PC-3 (cell line): ENCODE measurements around the gene NIT1. TPM values are rescaled to one million over a fixed set of nuclear protein-coding genes. Genes with fewer than 3 reads are reported as not detected.
A peak's percentile ranks its signal among the peaks of the same experiment; 100 is the strongest.

ENCODE experiments used
- ATAC-seq: fragments of 200-7000 bp; cut with Tn5 transposase; 2 replicates; pipeline ENCODE4 v1.9.1; 2020; ENCODE audit warnings: mild to moderate bottlenecking, moderate library complexity
- BruUV-seq: library from RNA; stranded (reverse); fragments of 400-500 nt; replicated peaks from 2 replicates; lab custom pipeline; 2021; lab: Mats Ljungman, UMichigan
- CTCF ChIA-PET: fragments of 300-600 bp; sonication (Branson Sonifier 250); formaldehyde crosslinking; loops from one replicate; lab custom pipeline; 2022; ENCODE audit warnings: antibody characterized with exemption; lab: Charles Lee
- POLR2A ChIA-PET: fragments of 300-600 bp; sonication (Branson Sonifier 250); formaldehyde crosslinking; loops from one replicate; lab custom pipeline; 2022; ENCODE audit warnings: antibody characterized with exemption; ENCODE audit not compliant: unreplicated experiment; lab: Charles Lee
- DNase-seq: peaks from one replicate; pipeline ENCODE4 v3.0.0-alpha.2; 2015
- H2AFZ ChIP-seq: fragments of 300-600 bp; sonication (generic); 2 replicates; pipeline ENCODE4 v1.6.0; 2016; ENCODE audit warnings: antibody characterized with exemption, low read length
- H3F3A ChIP-seq: fragments of 300-600 bp; sonication (generic); one replicate; pipeline ENCODE4 v1.6.0; 2017; ENCODE audit warnings: antibody characterized with exemption, low read length, control low read depth, mild to moderate bottlenecking; ENCODE audit not compliant: unreplicated experiment
- H3K27ac ChIP-seq: fragments of 300-600 bp; sonication (generic); 2 replicates; pipeline ENCODE4 v1.5.1; 2016; ENCODE audit warnings: mild to moderate bottlenecking, low read length
- H3K27me3 ChIP-seq: fragments of 300-600 bp; sonication (generic); 2 replicates; pipeline ENCODE4 v1.6.1; 2016; ENCODE audit warnings: low read length, mixed read lengths
- H3K36me3 ChIP-seq: fragments of 300-600 bp; sonication (generic); 2 replicates; pipeline ENCODE4 v1.6.1; 2016; ENCODE audit warnings: low read depth, mixed run types, low read length, mixed read lengths
- H3K4me1 ChIP-seq: fragments of 300-600 bp; sonication (generic); 2 replicates; pipeline ENCODE4 v1.5.1; 2016; ENCODE audit warnings: low read length; ENCODE audit not compliant: insufficient read depth
- H3K4me2 ChIP-seq: fragments of 300-600 bp; sonication (generic); 2 replicates; pipeline ENCODE4 v1.6.0; 2016; ENCODE audit warnings: low read length
- H3K4me3 ChIP-seq: fragments of 300-600 bp; sonication (generic); 2 replicates; pipeline ENCODE4 v1.5.1; 2016; ENCODE audit warnings: mild to moderate bottlenecking, low read length, mixed read lengths
- H3K79me2 ChIP-seq: fragments of 300-600 bp; sonication (generic); 2 replicates; pipeline ENCODE4 v1.6.1; 2017; ENCODE audit warnings: low read length, mixed read lengths
- H3K9ac ChIP-seq: fragments of 300-600 bp; sonication (generic); 2 replicates; pipeline ENCODE4 v1.6.0; 2016; ENCODE audit warnings: mild to moderate bottlenecking, low read length
- H3K9me2 ChIP-seq: fragments of 300-600 bp; sonication (generic); replicated peaks from 2 replicates; pipeline ENCODE4 v1.6.1; 2016; ENCODE audit warnings: mixed run types, low read length, mixed read lengths
- H3K9me3 ChIP-seq: fragments of 300-600 bp; sonication (generic); 2 replicates; pipeline ENCODE4 v1.6.1; 2016; ENCODE audit warnings: low read length, mixed read lengths
- H4K20me1 ChIP-seq: fragments of 300-600 bp; sonication (generic); 2 replicates; pipeline ENCODE4 v1.6.1; 2016; ENCODE audit warnings: low read length, mixed read lengths
- CTCF ChIP-seq: fragments of 300-600 bp; sonication (generic); conservative IDR thresholded peaks from 2 replicates; pipeline ENCODE4 v1.5.1; 2017; ENCODE audit warnings: antibody characterized with exemption, low read depth, mild to moderate bottlenecking, low read length
- EZH2 ChIP-seq: fragments of 300-600 bp; sonication (generic); IDR thresholded peaks from one replicate; pipeline ENCODE4 v1.6.1; 2017; ENCODE audit warnings: antibody characterized with exemption, mild to moderate bottlenecking, low read length; ENCODE audit not compliant: unreplicated experiment
- EZH2phosphoT487 ChIP-seq: fragments of 300-600 bp; sonication (generic); IDR thresholded peaks from 2 replicates; pipeline ENCODE4 v1.6.1; 2018; ENCODE audit warnings: mild to moderate bottlenecking, antibody characterized with exemption, low read length, borderline replicate concordance
- intact Hi-C: fragments of 100-400 bp; cut with micrococcal nuclease; formaldehyde crosslinking; loops from 2 replicates; pipeline ENCODE4 v1.9.0; 2023
- total RNA-seq: library from RNA; depleted of rRNA; stranded (reverse); fragments of >200 nt; gene quantifications from 2 replicates; pipeline ENCODE4 v1.2.3, GENCODE V29; 2014

NIT1 gene
- total RNA-seq, 1 experiment from 2014 or later, result 18.1 TPM

DNA sequence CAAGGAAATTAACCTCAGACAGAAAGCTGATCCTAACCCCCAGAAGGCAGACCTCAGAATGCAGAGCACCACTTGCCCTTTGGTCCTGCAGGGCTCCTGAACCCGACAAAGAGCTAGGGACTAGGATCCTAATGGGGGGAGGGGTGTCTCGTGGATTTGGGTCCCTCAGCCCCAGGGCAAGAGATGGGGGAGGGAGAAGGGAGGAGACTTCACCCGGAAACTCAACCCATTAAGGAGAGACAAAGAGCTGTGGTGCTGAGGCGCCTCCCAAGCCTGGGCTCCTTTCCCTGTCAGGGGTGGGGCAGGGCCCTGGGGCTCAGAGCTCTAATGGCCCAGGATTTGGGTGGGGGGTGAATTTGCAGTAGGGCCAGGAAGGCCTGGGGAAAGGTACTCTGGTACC, 31.4 kb upstream of the NIT1 start:
- BruUV-seq, result no TSS peak
- TF ChIP-seq EZH2phosphoT487, result no peak
- no peak for TF ChIP-seq EZH2
- TF ChIP-seq CTCF, result no peak
- no peak overlapping the region for H2AFZ ChIP-seq
- intact Hi-C loops, result no loop called here
- no peaks in the 10 kb centered on the region for H3K9me2 ChIP-seq
- peak overlapping the region; percentile 26; the same call in 1 of the 2 replicates for H3K4me2 ChIP-seq
- no peaks in the 10 kb centered on the region for H3K36me3 ChIP-seq
- ChIA-PET POLR2A (interaction anchor here (0.6 kb wide), 1 partner anchor 65 kb away, joined by 3 read pairs; no protein-coding TSS in a partner anchor), CTCF (no interaction called here)
- DNase-seq (no peak), ATAC-seq (no peak)
- no peak overlapping the region for H3K9ac ChIP-seq
- no peaks in the 10 kb centered on the region for H3K9me3 ChIP-seq
- peaks cover 83% of the 10 kb centered on the region for H3K4me1 ChIP-seq
- H3K27me3 ChIP-seq, result no peaks in the 10 kb centered on the region
- H3K27ac ChIP-seq, result no peak overlapping the region
- no peak overlapping the region for H3K4me3 ChIP-seq
- H4K20me1 ChIP-seq, result no peaks in the 10 kb centered on the region
- H3K79me2 ChIP-seq, result peaks cover 26% of the 10 kb centered on the region
- no peaks in the 10 kb centered on the region for H3F3A ChIP-seq

DNA sequence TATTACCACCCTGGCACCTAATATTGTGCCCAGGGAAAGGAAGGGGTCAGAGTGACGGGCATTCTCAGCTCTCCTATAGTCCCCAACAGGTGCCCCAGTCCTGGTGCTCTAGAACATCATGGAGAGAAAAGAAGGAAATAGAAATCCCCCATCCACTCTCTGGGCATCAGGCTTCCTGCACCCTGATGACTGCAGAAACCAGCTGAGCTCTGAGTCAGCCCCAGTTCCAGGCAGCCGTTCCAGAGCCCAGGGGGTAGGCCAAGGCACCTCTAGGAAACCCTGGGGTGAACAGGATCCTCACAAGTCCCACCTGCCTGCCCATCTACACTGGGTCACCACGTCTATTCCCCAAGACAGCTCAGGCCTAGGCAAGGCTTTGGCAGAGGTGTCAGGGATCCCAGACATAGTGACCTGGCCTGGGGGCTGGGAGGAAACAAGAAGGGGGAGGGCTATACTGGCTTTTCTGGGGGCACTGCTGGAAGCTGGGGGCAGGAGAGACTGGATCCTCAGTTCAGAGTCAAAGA, 29.3 kb upstream of the NIT1 start:
- peak; percentile 38 for ATAC-seq
- peaks cover 83% of the 10 kb centered on the region for H3K4me1 ChIP-seq
- DNase-seq, result peak; percentile 64
- ChIA-PET CTCF (interaction anchor here (0.6 kb wide), 1 partner anchor 9 kb away, joined by 4 read pairs; no protein-coding TSS in a partner anchor), POLR2A (no interaction called here)
- TF ChIP-seq EZH2 (no peak), EZH2phosphoT487 (no peak), CTCF (no peak)
- no peaks in the 10 kb centered on the region for H3K27me3 ChIP-seq
- no peaks in the 10 kb centered on the region for H3K9me3 ChIP-seq
- no peaks in the 10 kb centered on the region for H3K36me3 ChIP-seq
- H3K79me2 ChIP-seq, result peaks cover 26% of the 10 kb centered on the region
- H3F3A ChIP-seq, result no peaks in the 10 kb centered on the region
- peak overlapping the region; percentile 58 for H3K4me3 ChIP-seq
- H3K27ac ChIP-seq, result peak overlapping the region; percentile 80
- no peaks in the 10 kb centered on the region for H4K20me1 ChIP-seq
- H3K9me2 ChIP-seq, result no peaks in the 10 kb centered on the region
- no peak overlapping the region for H2AFZ ChIP-seq
- BruUV-seq, result no TSS peak
- intact Hi-C loops, result no loop called here
- H3K4me2 ChIP-seq, result peak overlapping the region; percentile 83
- H3K9ac ChIP-seq, result peak overlapping the region; percentile 68

DNA sequence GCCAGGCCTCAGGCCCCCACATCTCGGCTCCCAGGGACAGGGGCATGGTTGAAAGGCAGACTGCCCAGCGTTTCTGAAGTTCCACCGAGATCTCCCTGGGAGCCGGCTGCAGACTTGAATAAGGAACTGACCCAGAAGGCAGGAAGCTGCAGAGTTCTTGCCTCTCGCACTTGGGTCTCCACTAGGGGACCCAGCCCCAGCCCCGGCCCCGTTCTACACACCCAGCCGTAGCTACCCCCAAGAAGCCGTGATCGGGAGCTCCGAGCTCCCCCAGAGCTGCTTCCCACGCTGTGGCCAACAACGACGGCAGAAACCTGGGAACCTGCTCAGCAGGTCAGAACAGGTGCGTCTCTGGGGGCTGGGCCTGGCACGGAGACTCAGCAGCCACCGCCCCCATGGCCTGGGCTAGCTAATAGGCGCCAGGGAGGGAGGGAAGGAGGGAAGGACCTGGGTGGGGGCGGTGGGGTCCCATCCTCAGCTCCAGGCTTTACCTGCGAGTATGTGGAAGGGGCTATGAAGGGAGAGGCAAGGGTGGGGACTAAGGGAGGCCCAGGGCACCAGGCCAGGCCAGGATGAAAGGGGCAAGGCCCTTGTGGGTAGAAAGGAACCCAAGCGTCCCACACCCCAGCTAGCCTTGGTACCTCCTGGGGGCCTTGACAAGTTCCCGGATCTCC, 28.5 kb upstream of the NIT1 start, which contains the start of gene NECTIN4:
Gene NECTIN4 (minus strand): TSS at position 308 of the 674 bp plus-strand sequence. CDS start 262 bp downstream, at position 46.
- CTCF ChIA-PET, result no interaction called here
- POLR2A ChIA-PET, result interaction anchor here (0.6 kb wide), 1 partner anchor 19 kb away, joined by 4 read pairs; no protein-coding TSS in a partner anchor

More for the DNA sequence above, 28.5 kb upstream of the NIT1 start, which contains the start of gene NECTIN4:
- Histone ChIP-seq H3K4me1 (peaks cover 75% of the 10 kb centered on the region), H3K27ac (peak within 1 kb of the TSS; percentile 80), H3K36me3 (no peaks in the 10 kb centered on the region), H2AFZ (peak within 1 kb of the TSS; percentile 41; the same call in 1 of the 2 replicates), H3K27me3 (no peaks in the 10 kb centered on the region), H3K4me3 (peak within 1 kb of the TSS; percentile 58), H3K79me2 (peaks cover 26% of the 10 kb centered on the region), H3K9me3 (no peaks in the 10 kb centered on the region), H3K4me2 (peak within 1 kb of the TSS; percentile 83), H4K20me1 (no peaks in the 10 kb centered on the region), H3F3A (no peaks in the 10 kb centered on the region), H3K9me2 (no peaks in the 10 kb centered on the region), H3K9ac (peak within 1 kb of the TSS; percentile 68)
- ATAC-seq, result peak; percentile 39
- BruUV-seq, result TSS peak; percentile 44
- peak; percentile 85 for DNase-seq
- intact Hi-C loops, result no loop called here
- no peak for TF ChIP-seq CTCF
- TF ChIP-seq EZH2phosphoT487, result no peak
- TF ChIP-seq EZH2, result no peak
